ENCODE results near the gene PHAX.
"Not testable (repeated sequence)": the region's sequence is repeated elsewhere in the genome, so short reads cannot be mapped to it uniquely, and the experiment has no call there.

- TF ChIP-seq CTCF (IDR thresholded peaks at IDR 0.05; ENCODE audit: low read depth, low read length); POLR2A (IDR thresholded peaks at IDR 0.05; ENCODE audit: extremely low read depth, insufficient read length): not testable (repeated sequence)
Observed at GRCh38 chr5:126617603-126618002, 16.9 kb downstream of the PHAX start.
